Parathyroid adenoma (tissue), 2 donors: ENCODE data around the gene PROP1.
"Not testable (repeated sequence)": the region's sequence is repeated elsewhere in the genome, so short reads cannot be mapped to it uniquely, and the experiment has no call there.

ENCODE experiments used
- H2AFZ ChIP-seq: fragments of 300-600 bp; sonication (generic); one replicate; pipeline ENCODE4 v1.7.0; 2017; ENCODE audit warnings: antibody characterized with exemption, mild to moderate bottlenecking
- H3K27ac ChIP-seq: fragments of 300-600 bp; sonication (generic); one replicate; pipeline ENCODE4 v1.7.0; 2017
- H3K27me3 ChIP-seq: fragments of 300-600 bp; sonication (generic); one replicate; pipeline ENCODE4 v1.7.0; 2017; ENCODE audit warnings: low read length; ENCODE audit not compliant: control insufficient read depth, insufficient read depth
- H3K36me3 ChIP-seq: fragments of 300-600 bp; sonication (generic); one replicate; pipeline ENCODE4 v1.7.0; 2017; ENCODE audit warnings: low read length; ENCODE audit not compliant: control insufficient read depth, insufficient read depth
- H3K4me1 ChIP-seq: fragments of 300-600 bp; sonication (generic); one replicate; pipeline ENCODE4 v1.7.0; 2017; ENCODE audit warnings: control low read depth
- H3K4me2 ChIP-seq: fragments of 300-600 bp; sonication (generic); one replicate; pipeline ENCODE4 v1.7.0; 2017; ENCODE audit warnings: low read length
- H3K4me3 ChIP-seq: fragments of 300-600 bp; sonication (generic); one replicate; pipeline ENCODE4 v1.7.0; 2017; ENCODE audit warnings: low read depth, low read length
- H3K79me2 ChIP-seq: fragments of 300-600 bp; sonication (generic); one replicate; pipeline ENCODE4 v1.7.0; 2017; ENCODE audit warnings: control low read depth
- H3K9ac ChIP-seq: fragments of 300-600 bp; sonication (generic); one replicate; pipeline ENCODE4 v1.7.0; 2017; ENCODE audit warnings: mild to moderate bottlenecking
- H3K9me3 ChIP-seq: fragments of 300-600 bp; sonication (generic); one replicate; pipeline ENCODE4 v1.7.0; 2017; ENCODE audit warnings: low read length; ENCODE audit not compliant: control insufficient read depth
- TF ChIP-seq, protein P1 (sequence below): fragments of 300-600 bp; sonication (generic); IDR thresholded peaks from one replicate; pipeline ENCODE4 v1.7.0; 2017; ENCODE audit warnings: antibody characterized with exemption, mild to moderate bottlenecking
- donor health status: primary hyperparathyroidism.

Gene PROP1

DNA sequence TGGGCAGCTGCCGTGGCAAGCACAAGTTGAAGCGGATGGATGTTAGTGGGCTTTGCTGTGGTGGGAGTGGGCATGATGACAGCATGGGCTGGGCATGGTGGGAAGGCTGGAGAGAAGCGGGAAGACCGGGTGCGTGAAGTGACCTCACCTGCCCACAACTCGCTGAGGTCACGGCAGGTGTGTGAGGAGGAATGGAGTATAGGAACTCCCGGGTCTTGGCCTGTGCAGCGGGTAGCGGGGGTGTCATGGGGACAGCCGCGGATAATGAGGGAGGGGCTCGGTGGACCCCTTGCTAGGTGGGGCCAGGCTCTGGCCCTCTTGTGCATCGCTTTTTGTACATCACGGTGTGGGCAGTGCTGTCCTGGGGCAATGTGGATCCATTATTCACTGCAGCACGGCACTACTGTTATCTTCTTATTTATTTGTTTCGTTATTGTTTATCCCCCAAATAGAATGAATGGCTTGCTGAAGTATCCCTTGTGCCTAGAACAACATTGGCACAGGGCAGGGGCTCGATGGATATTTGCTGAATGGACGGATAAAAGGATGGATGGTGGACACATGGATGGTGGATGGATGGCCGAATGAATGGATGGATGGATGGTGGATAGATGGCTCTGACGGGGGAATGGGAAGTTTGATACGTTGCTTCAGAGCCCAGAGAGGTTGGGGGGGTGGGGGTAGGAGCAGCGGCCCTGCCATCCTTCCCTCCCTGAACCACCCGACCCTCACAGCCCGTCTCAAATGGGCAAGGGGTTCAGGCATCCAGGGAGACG lies 14.6 kb downstream of the PROP1 start:
- Histone ChIP-seq H3K9ac (no peak overlapping the region), H2AFZ (no peak overlapping the region), H3K27ac (no peak overlapping the region), H3K27me3 (peaks cover 3% of the 10 kb centered on the region), H3K4me3 (no peak overlapping the region), H3K36me3 (no peaks in the 10 kb centered on the region), H3K4me1 (no peaks in the 10 kb centered on the region), H3K9me3 (no peaks in the 10 kb centered on the region), H3K79me2 (no peaks in the 10 kb centered on the region), H3K4me2 (no peak overlapping the region)
- TF ChIP-seq, protein P1, sequence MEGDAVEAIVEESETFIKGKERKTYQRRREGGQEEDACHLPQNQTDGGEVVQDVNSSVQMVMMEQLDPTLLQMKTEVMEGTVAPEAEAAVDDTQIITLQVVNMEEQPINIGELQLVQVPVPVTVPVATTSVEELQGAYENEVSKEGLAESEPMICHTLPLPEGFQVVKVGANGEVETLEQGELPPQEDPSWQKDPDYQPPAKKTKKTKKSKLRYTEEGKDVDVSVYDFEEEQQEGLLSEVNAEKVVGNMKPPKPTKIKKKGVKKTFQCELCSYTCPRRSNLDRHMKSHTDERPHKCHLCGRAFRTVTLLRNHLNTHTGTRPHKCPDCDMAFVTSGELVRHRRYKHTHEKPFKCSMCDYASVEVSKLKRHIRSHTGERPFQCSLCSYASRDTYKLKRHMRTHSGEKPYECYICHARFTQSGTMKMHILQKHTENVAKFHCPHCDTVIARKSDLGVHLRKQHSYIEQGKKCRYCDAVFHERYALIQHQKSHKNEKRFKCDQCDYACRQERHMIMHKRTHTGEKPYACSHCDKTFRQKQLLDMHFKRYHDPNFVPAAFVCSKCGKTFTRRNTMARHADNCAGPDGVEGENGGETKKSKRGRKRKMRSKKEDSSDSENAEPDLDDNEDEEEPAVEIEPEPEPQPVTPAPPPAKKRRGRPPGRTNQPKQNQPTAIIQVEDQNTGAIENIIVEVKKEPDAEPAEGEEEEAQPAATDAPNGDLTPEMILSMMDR: no peak

DNA sequence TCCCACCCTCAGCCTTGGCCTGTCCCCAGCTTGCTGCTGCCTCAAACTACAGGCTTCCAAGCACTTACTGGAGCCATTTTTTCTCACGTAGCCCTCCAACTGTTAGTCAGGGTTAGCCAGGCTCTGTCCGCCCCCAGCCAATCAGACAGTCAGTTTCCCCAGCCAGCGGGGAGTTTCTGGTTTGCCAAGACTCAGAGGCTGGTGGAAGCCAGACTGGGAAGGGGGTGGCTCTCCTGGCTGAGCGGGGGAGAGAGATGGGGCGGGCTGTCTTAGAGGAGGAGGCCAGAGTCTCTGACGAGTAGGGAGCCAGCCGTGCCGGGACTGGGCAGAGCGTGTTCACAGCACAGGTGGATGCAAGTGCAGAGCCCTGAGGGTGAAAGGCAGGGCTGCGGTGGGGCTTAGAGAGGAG lies 15.3 kb downstream of the PROP1 start:
- Histone ChIP-seq H3K4me2 (no peak overlapping the region), H3K36me3 (no peaks in the 10 kb centered on the region), H3K27me3 (peaks cover 3% of the 10 kb centered on the region), H3K9me3 (no peaks in the 10 kb centered on the region), H3K79me2 (no peaks in the 10 kb centered on the region), H3K9ac (no peak overlapping the region), H3K4me1 (no peaks in the 10 kb centered on the region), H3K27ac (no peak overlapping the region), H2AFZ (no peak overlapping the region), H3K4me3 (no peak overlapping the region)
- TF ChIP-seq, protein P1: no peak

DNA sequence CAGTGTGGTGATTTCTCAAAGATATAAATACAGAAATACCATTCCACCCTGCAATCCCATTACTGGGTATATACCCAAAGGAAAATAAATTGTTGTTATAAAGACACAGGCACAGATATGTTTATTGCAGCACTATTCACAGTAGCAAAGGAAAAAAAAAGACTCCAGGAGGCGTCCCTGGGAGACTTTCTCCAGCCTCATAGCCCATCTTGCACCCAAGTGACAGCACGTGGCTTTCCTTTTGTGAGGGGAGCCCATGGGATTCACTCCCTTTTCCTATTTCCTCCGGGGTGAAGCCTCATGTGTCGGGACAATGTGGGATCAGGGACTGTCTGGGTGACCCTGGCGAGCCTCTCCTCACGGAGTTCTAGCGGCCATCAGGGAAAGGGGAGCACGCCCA lies 18.4 kb downstream of the PROP1 start:
- H3K4me3 ChIP-seq, H3K4me2 ChIP-seq, H3K4me1 ChIP-seq, H3K27me3 ChIP-seq, H3K79me2 ChIP-seq, H2AFZ ChIP-seq, H3K27ac ChIP-seq, H3K9me3 ChIP-seq, H3K9ac ChIP-seq, H3K36me3 ChIP-seq: not testable (repeated sequence)

GRCh38 chr5:177973066-177973635 lies 22.9 kb downstream of the PROP1 start:
- H3K4me2 ChIP-seq: no peak overlapping the region
- H3K4me3 ChIP-seq: no peak overlapping the region
- no peaks in the 10 kb centered on the region for H3K4me1 ChIP-seq
- TF ChIP-seq, protein P1: no peak
- peaks cover 2% of the 10 kb centered on the region for H3K36me3 ChIP-seq
- no peaks in the 10 kb centered on the region for H3K9me3 ChIP-seq
- H3K79me2 ChIP-seq: no peaks in the 10 kb centered on the region
- no peaks in the 10 kb centered on the region for H3K27me3 ChIP-seq
- no peak overlapping the region for H3K27ac ChIP-seq
- H3K9ac ChIP-seq: no peak overlapping the region
- H2AFZ ChIP-seq: no peak overlapping the region

- Histone ChIP-seq H3K9me3 (no peaks in the 10 kb centered on the region), H3K4me1 (no peaks in the 10 kb centered on the region), H3K27me3 (no peaks in the 10 kb centered on the region), H3K36me3 (peaks cover 2% of the 10 kb centered on the region), H3K4me3 (no peak overlapping the region), H3K9ac (no peak overlapping the region), H3K27ac (no peak overlapping the region), H2AFZ (no peak overlapping the region), H3K4me2 (no peak overlapping the region), H3K79me2 (no peaks in the 10 kb centered on the region)
- TF ChIP-seq, protein P1: no peak
Measured at GRCh38 chr5:177972613-177973012, 23.4 kb downstream of the PROP1 start.

GRCh38 chr5:177972014-177972413 lies 24.0 kb downstream of the PROP1 start:
- H3K4me1 ChIP-seq, H3K4me3 ChIP-seq, H3K4me2 ChIP-seq, H3K27me3 ChIP-seq, H3K9ac ChIP-seq, H3K27ac ChIP-seq, H3K9me3 ChIP-seq, H2AFZ ChIP-seq, H3K79me2 ChIP-seq, H3K36me3 ChIP-seq: not testable (repeated sequence)
